ENCODE measurements around the gene VSIG1.

VSIG1 gene

DNA sequence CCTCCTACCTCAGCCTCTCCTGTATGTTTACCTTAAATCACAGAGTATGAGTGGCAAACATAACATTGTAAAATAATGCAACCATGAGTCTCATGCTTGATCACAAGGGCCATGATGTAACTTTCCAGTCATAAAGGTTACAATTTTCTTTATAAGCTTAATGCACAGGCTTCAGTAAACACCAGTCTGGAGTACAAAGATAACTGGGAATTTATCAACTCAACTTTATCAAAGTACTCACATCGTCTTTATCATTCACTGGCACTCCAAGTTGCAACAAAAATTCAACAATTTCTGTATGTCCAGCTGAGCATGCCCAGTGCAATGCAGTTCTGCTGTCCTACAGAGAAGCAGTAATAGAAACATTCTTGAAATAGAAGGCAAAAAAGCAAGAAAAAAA, 43.6 kb downstream of the VSIG1 start:
- Histone ChIP-seq H2BK15ac (ENCODE audit: low read length) (no peak overlapping the region), H2BK5ac (ENCODE audit: low read length) (no peak overlapping the region), H3K9ac (ENCODE audit: low read depth, low read length, poor library complexity) (no peak overlapping the region), H3K23ac (ENCODE audit: low read depth, low read length, poor library complexity) (no peak overlapping the region), H2AK5ac (ENCODE audit: low read depth, low read length) (no peak overlapping the region), H4K91ac (ENCODE audit: low read depth, low read length, poor library complexity) (no peak overlapping the region), H3K79me1 (ENCODE audit: low read depth, low read length) (peaks cover 2% of the 10 kb centered on the region), H3K27ac (replicated peaks; ENCODE audit: low read length) (no peak overlapping the region), H3K4me3 (ENCODE audit: low read length in 2 of 2) (no peak overlapping the region), H2BK12ac (ENCODE audit: low read length) (no peak overlapping the region), H3K18ac (ENCODE audit: low read length) (no peak overlapping the region), H3K36me3 (replicated peaks in 1 of 2; ENCODE audit: control insufficient read depth in 2 of 2, insufficient read depth in 2 of 2, low read length in 2 of 2) (peaks cover 0 to 44% of the 10 kb centered on the region in 2 donors), H4K8ac (ENCODE audit: low read depth, low read length) (no peak overlapping the region), H3K4me1 (ENCODE audit: control insufficient read depth in 2 of 2, insufficient read depth in 1 of 2, low read depth in 1 of 2, low read length in 2 of 2) (peaks cover 0 to 2% of the 10 kb centered on the region in 2 donors), H2AFZ (ENCODE audit: low read length) (no peak overlapping the region), H3K27me3 (ENCODE audit: control insufficient read depth in 3 of 3, insufficient read depth in 3 of 3, low read depth in 1 of 3, low read length in 3 of 3) (no peaks in the 10 kb centered on the region), H2BK120ac (ENCODE audit: low read depth, low read length) (no peak overlapping the region), H3K4me2 (ENCODE audit: insufficient read depth, low read length, poor library complexity, severe bottlenecking) (no peak overlapping the region), H3K9me3 (replicated peaks in 1 of 2; ENCODE audit: control insufficient read depth in 2 of 2, insufficient read depth in 1 of 2, low read depth in 1 of 2, low read length in 2 of 2) (no peaks in the 10 kb centered on the region), H3K14ac (ENCODE audit: low read length) (no peak overlapping the region), H3K4ac (ENCODE audit: low read length) (no peak overlapping the region)
- WGBS, 2 donors (ENCODE audit: extremely low coverage in 2 of 2, insufficient read length in 2 of 2, insufficient replicate concordance in 1 of 2) = no CpG with 5 or more reads among the region's 1 CpG
- DNase-seq (ENCODE audit: low spot score) = no peak

GRCh38 chrX:108090491-108091263, 45.8 kb downstream of the VSIG1 start:
- no peaks in the 10 kb centered on the region for H3K9me3 ChIP-seq (replicated peaks in 1 of 2; ENCODE audit: control insufficient read depth in 2 of 2, insufficient read depth in 1 of 2, low read depth in 1 of 2, low read length in 2 of 2)
- DNase-seq (ENCODE audit: low spot score) = no peak
- no peak overlapping the region for H4K8ac ChIP-seq (ENCODE audit: low read depth, low read length)
- H3K9ac ChIP-seq (ENCODE audit: low read depth, low read length, poor library complexity) = no peak overlapping the region
- H2AFZ ChIP-seq (ENCODE audit: low read length) = peak overlapping the region; percentile 88
- no peak overlapping the region for H2BK15ac ChIP-seq (ENCODE audit: low read length)
- no peak overlapping the region for H3K27ac ChIP-seq (replicated peaks; ENCODE audit: low read length)
- H3K4me3 ChIP-seq (ENCODE audit: low read length in 2 of 2) = peak overlapping the region; percentile 70 to 95
- no peak overlapping the region for H3K18ac ChIP-seq (ENCODE audit: low read length)
- H3K4ac ChIP-seq (ENCODE audit: low read length) = no peak overlapping the region
- H3K14ac ChIP-seq (ENCODE audit: low read length) = no peak overlapping the region
- no peaks in the 10 kb centered on the region for H3K27me3 ChIP-seq (ENCODE audit: control insufficient read depth in 3 of 3, insufficient read depth in 3 of 3, low read depth in 1 of 3, low read length in 3 of 3)
- H2BK12ac ChIP-seq (ENCODE audit: low read length) = no peak overlapping the region
- H3K79me1 ChIP-seq (ENCODE audit: low read depth, low read length) = peaks cover 2% of the 10 kb centered on the region
- H3K4me1 ChIP-seq (ENCODE audit: control insufficient read depth in 2 of 2, insufficient read depth in 1 of 2, low read depth in 1 of 2, low read length in 2 of 2) = peaks cover 0 to 2% of the 10 kb centered on the region in 2 donors
- H4K91ac ChIP-seq (ENCODE audit: low read depth, low read length, poor library complexity) = no peak overlapping the region
- H2BK5ac ChIP-seq (ENCODE audit: low read length) = no peak overlapping the region
- peaks cover 0 to 29% of the 10 kb centered on the region in 2 donors for H3K36me3 ChIP-seq (replicated peaks in 1 of 2; ENCODE audit: control insufficient read depth in 2 of 2, insufficient read depth in 2 of 2, low read length in 2 of 2)
- H2AK5ac ChIP-seq (ENCODE audit: low read depth, low read length) = no peak overlapping the region
- H2BK120ac ChIP-seq (ENCODE audit: low read depth, low read length) = no peak overlapping the region
- WGBS, 2 donors (ENCODE audit: extremely low coverage in 2 of 2, insufficient read length in 2 of 2, insufficient replicate concordance in 1 of 2) = no CpG with 5 or more reads among the region's 20 CpGs
- peak overlapping the region; percentile 40 for H3K4me2 ChIP-seq (ENCODE audit: insufficient read depth, low read length, poor library complexity, severe bottlenecking)
- H3K23ac ChIP-seq (ENCODE audit: low read depth, low read length, poor library complexity) = no peak overlapping the region

- no peak within 1 kb of the TSS for H2AK5ac ChIP-seq (ENCODE audit: low read depth, low read length)
- peak within 1 kb of the TSS; percentile 63 for H3K27ac ChIP-seq (replicated peaks; ENCODE audit: low read length)
- no peak within 1 kb of the TSS for H3K23ac ChIP-seq (ENCODE audit: low read depth, low read length, poor library complexity)
- H2BK120ac ChIP-seq (ENCODE audit: low read depth, low read length) = no peak within 1 kb of the TSS
- no CpG with 5 or more reads among the region's 47 CpGs for WGBS, 2 donors (ENCODE audit: extremely low coverage in 2 of 2, insufficient read length in 2 of 2, insufficient replicate concordance in 1 of 2)
- no peak within 1 kb of the TSS for H2BK12ac ChIP-seq (ENCODE audit: low read length)
- H4K8ac ChIP-seq (ENCODE audit: low read depth, low read length) = no peak within 1 kb of the TSS
- H3K36me3 ChIP-seq (replicated peaks in 1 of 2; ENCODE audit: control insufficient read depth in 2 of 2, insufficient read depth in 2 of 2, low read length in 2 of 2) = peaks cover 0 to 23% of the 10 kb centered on the region in 2 donors
- H3K4ac ChIP-seq (ENCODE audit: low read length) = no peak within 1 kb of the TSS
- H2AFZ ChIP-seq (ENCODE audit: low read length) = peak within 1 kb of the TSS; percentile 88
- H2BK5ac ChIP-seq (ENCODE audit: low read length) = no peak within 1 kb of the TSS
- peaks cover 0 to 2% of the 10 kb centered on the region in 2 donors for H3K4me1 ChIP-seq (ENCODE audit: control insufficient read depth in 2 of 2, insufficient read depth in 1 of 2, low read depth in 1 of 2, low read length in 2 of 2)
- peaks cover 2% of the 10 kb centered on the region for H3K79me1 ChIP-seq (ENCODE audit: low read depth, low read length)
- H3K18ac ChIP-seq (ENCODE audit: low read length) = peak within 1 kb of the TSS; percentile 48
- peak within 1 kb of the TSS; percentile 81 for H3K9ac ChIP-seq (ENCODE audit: low read depth, low read length, poor library complexity)
- H3K9me3 ChIP-seq (replicated peaks in 1 of 2; ENCODE audit: control insufficient read depth in 2 of 2, insufficient read depth in 1 of 2, low read depth in 1 of 2, low read length in 2 of 2) = no peaks in the 10 kb centered on the region
- no peak within 1 kb of the TSS for H3K14ac ChIP-seq (ENCODE audit: low read length)
- H4K91ac ChIP-seq (ENCODE audit: low read depth, low read length, poor library complexity) = no peak within 1 kb of the TSS
- no peaks in the 10 kb centered on the region for H3K27me3 ChIP-seq (ENCODE audit: control insufficient read depth in 3 of 3, insufficient read depth in 3 of 3, low read depth in 1 of 3, low read length in 3 of 3)
- peak within 1 kb of the TSS; percentile 77 for H3K4me2 ChIP-seq (ENCODE audit: insufficient read depth, low read length, poor library complexity, severe bottlenecking)
- peak within 1 kb of the TSS; percentile 70 to 95 for H3K4me3 ChIP-seq (ENCODE audit: low read length in 2 of 2)
- peak; percentile 85 for DNase-seq (ENCODE audit: low spot score)
- H2BK15ac ChIP-seq (ENCODE audit: low read length) = no peak within 1 kb of the TSS
Measured at GRCh38 chrX:108091264-108091877, 46.5 kb downstream of the VSIG1 start, which contains the start of the genes ATG4A and PSMD10. Gene ATG4A, plus strand, starts transcription at chrX:108091778. Its CDS starts 49 bp downstream, at chrX:108091827. Gene PSMD10, minus strand, starts transcription at chrX:108091542. Its CDS starts 22 bp downstream, at chrX:108091520.

DNA sequence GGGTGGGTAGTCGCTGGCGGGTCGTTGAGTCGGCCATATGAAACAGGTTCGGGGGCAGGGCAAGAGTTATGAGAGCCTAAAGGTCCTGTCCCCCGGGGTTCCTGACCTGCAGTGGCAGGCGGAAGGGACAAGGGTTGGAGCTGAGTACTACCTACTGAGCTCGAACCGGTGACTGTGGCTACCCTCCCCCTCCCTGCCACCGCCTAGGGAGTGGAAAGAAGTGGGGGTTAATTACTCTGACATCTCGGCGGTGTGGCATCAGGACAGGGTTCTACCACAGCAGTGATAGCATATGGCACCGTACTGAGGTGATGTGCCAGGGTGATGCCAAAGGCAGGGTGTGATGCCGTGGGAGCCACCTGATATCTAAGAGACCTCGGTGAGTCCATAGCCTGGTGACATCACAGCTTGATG, 47.0 kb downstream of the VSIG1 start:
- H2BK15ac ChIP-seq (ENCODE audit: low read length) = no peak overlapping the region
- no peak overlapping the region for H4K8ac ChIP-seq (ENCODE audit: low read depth, low read length)
- peak overlapping the region; percentile 77 for H3K4me2 ChIP-seq (ENCODE audit: insufficient read depth, low read length, poor library complexity, severe bottlenecking)
- H3K4me1 ChIP-seq (ENCODE audit: control insufficient read depth in 2 of 2, insufficient read depth in 1 of 2, low read depth in 1 of 2, low read length in 2 of 2) = peaks cover 0 to 2% of the 10 kb centered on the region in 2 donors
- H3K18ac ChIP-seq (ENCODE audit: low read length) = no peak overlapping the region
- DNase-seq (ENCODE audit: low spot score) = no peak
- peaks cover 0 to 18% of the 10 kb centered on the region in 2 donors for H3K36me3 ChIP-seq (replicated peaks in 1 of 2; ENCODE audit: control insufficient read depth in 2 of 2, insufficient read depth in 2 of 2, low read length in 2 of 2)
- H2AK5ac ChIP-seq (ENCODE audit: low read depth, low read length) = no peak overlapping the region
- H3K27ac ChIP-seq (replicated peaks; ENCODE audit: low read length) = no peak overlapping the region
- no peaks in the 10 kb centered on the region for H3K27me3 ChIP-seq (ENCODE audit: control insufficient read depth in 3 of 3, insufficient read depth in 3 of 3, low read depth in 1 of 3, low read length in 3 of 3)
- H3K4me3 ChIP-seq (ENCODE audit: low read length in 2 of 2) = peak overlapping the region; percentile 70 to 85
- H2BK120ac ChIP-seq (ENCODE audit: low read depth, low read length) = no peak overlapping the region
- no peak overlapping the region for H2BK5ac ChIP-seq (ENCODE audit: low read length)
- no peaks in the 10 kb centered on the region for H3K9me3 ChIP-seq (replicated peaks in 1 of 2; ENCODE audit: control insufficient read depth in 2 of 2, insufficient read depth in 1 of 2, low read depth in 1 of 2, low read length in 2 of 2)
- no peak overlapping the region for H4K91ac ChIP-seq (ENCODE audit: low read depth, low read length, poor library complexity)
- no peak overlapping the region for H3K23ac ChIP-seq (ENCODE audit: low read depth, low read length, poor library complexity)
- peaks cover 2% of the 10 kb centered on the region for H3K79me1 ChIP-seq (ENCODE audit: low read depth, low read length)
- H2BK12ac ChIP-seq (ENCODE audit: low read length) = no peak overlapping the region
- H3K14ac ChIP-seq (ENCODE audit: low read length) = no peak overlapping the region
- peak overlapping the region; percentile 81 for H3K9ac ChIP-seq (ENCODE audit: low read depth, low read length, poor library complexity)
- no peak overlapping the region for H3K4ac ChIP-seq (ENCODE audit: low read length)
- WGBS, 2 donors (ENCODE audit: extremely low coverage in 2 of 2, insufficient read length in 2 of 2, insufficient replicate concordance in 1 of 2) = no CpG with 5 or more reads among the region's 15 CpGs
- peak overlapping the region; percentile 81 for H2AFZ ChIP-seq (ENCODE audit: low read length)
